Lower lobe of right lung (tissue), 2 donors: ENCODE results near the gene USP24. TPM values are rescaled to one million over a fixed set of nuclear protein-coding genes. Genes with fewer than 3 reads are reported as not detected.

ENCODE experiments used
- ATAC-seq, 2 donors: fragments of 200-7000 bp; cut with Tn5 transposase; one replicate each; pipeline ENCODE4 v1.9.1; 2020 to 2022; ENCODE audit warnings: mild to moderate bottlenecking in 2 of 2, moderate library complexity in 2 of 2
- DNase-seq: peaks from one replicate; pipeline ENCODE4 v3.0.0-alpha.2; 2020
- H3K27ac ChIP-seq: fragments of 200-600 bp; one replicate; pipeline ENCODE4 v1.8.0; 2022
- H3K27me3 ChIP-seq: fragments of 200-600 bp; one replicate; pipeline ENCODE4 v1.8.0; 2022; ENCODE audit warnings: low read depth
- H3K36me3 ChIP-seq: fragments of 200-600 bp; one replicate; pipeline ENCODE4 v1.8.0; 2022; ENCODE audit warnings: mild to moderate bottlenecking
- H3K4me1 ChIP-seq: fragments of 200-600 bp; one replicate; pipeline ENCODE4 v1.8.0; 2022
- H3K4me3 ChIP-seq: fragments of 200-600 bp; one replicate; pipeline ENCODE4 v1.8.0; 2022; ENCODE audit warnings: mild to moderate bottlenecking
- H3K9me3 ChIP-seq: fragments of 200-600 bp; one replicate; pipeline ENCODE4 v1.8.0; 2022
- CTCF ChIP-seq: fragments of 200-600 bp; IDR thresholded peaks from one replicate; pipeline ENCODE4 v1.8.0; 2022; ENCODE audit warnings: antibody characterized with exemption, mild to moderate bottlenecking
- intact Hi-C: fragments of 100-400 bp; cut with DNase I; formaldehyde crosslinking; loops from one replicate; pipeline ENCODE4 v1.11.0; 2022
- total RNA-seq: library from RNA; stranded (reverse); fragmentation: NEBNext Ultra II Directional; extraction: Animal tissue kit (Norgen Biotek cat#: 25700); gene quantifications from one replicate; pipeline ENCODE4 v1.2.1, GENCODE V29; 2021
- donor health status: DM: no; HTN: yes; CAD: no; lungs with severe emphysema.

USP24 gene
- total RNA-seq, 1 donor from 2014 or later, result 37.6 TPM

GRCh38 chr1:55188909-55189308 is 26.3 kb downstream of the USP24 start:
- no peak for ATAC-seq
- no peak for DNase-seq
- no peak overlapping the region for H3K27ac ChIP-seq
- no peak overlapping the region for H3K4me3 ChIP-seq
- no peak for TF ChIP-seq CTCF
- no peaks in the 10 kb centered on the region for H3K9me3 ChIP-seq
- intact Hi-C loops, result no loop called here
- no peaks in the 10 kb centered on the region for H3K36me3 ChIP-seq
- no peaks in the 10 kb centered on the region for H3K27me3 ChIP-seq
- H3K4me1 ChIP-seq, result peaks cover 6% of the 10 kb centered on the region

DNA sequence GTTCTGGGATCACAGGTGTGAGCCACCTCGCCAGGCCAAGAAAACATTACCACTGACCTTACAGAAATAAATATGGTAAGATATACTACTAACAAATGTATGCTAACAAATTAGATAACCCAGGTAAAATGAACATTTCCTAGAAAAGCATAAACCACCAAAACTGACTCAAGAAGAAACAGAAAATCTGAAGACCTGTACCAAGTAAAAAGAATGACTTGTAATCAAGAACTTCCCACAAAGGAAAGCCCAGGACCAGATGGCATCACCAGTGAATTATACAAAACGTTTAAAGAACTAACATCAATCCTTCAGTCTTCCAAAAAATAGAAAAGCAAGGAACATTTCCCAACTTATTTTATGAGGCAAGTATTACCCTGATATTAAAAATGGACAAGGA is 29.3 kb downstream of the USP24 start:
- Histone ChIP-seq H3K27me3 (no peaks in the 10 kb centered on the region), H3K27ac (no peak overlapping the region), H3K4me3 (no peak overlapping the region), H3K9me3 (no peaks in the 10 kb centered on the region), H3K4me1 (peaks cover 9% of the 10 kb centered on the region), H3K36me3 (no peaks in the 10 kb centered on the region)
- intact Hi-C loops, result no loop called here
- TF ChIP-seq CTCF, result no peak
- no peak for ATAC-seq
- no peak for DNase-seq

DNA sequence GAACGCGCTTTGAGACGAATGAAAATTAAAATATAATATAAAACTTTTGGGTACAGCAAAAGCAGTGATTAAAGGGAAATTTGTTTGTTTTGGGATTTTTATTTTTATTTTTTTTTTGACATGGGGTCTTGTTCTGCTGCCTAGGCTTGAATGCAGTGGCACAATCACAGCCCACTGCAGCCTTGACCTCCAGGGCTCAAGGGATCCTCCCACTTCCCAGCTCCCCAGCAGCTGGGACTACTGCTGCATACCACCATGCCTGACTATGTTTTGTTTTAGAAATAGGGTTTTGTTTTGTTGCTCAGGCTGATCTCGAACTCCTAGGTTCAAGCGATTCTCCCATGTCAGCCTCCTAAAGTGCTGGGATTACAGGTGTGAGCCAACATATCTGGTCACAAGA is 30.3 kb downstream of the USP24 start:
- intact Hi-C loops, result no loop called here
- no peak overlapping the region for H3K27ac ChIP-seq
- TF ChIP-seq CTCF, result no peak
- peaks cover 9% of the 10 kb centered on the region for H3K4me1 ChIP-seq
- H3K9me3 ChIP-seq, result no peaks in the 10 kb centered on the region
- no peaks in the 10 kb centered on the region for H3K27me3 ChIP-seq
- DNase-seq (no peak), ATAC-seq (no peak)
- H3K36me3 ChIP-seq, result no peaks in the 10 kb centered on the region
- no peak overlapping the region for H3K4me3 ChIP-seq

- intact Hi-C loops, result no loop called here
- ATAC-seq, result no peak
- H3K27me3 ChIP-seq, result no peaks in the 10 kb centered on the region
- peaks cover 9% of the 10 kb centered on the region for H3K4me1 ChIP-seq
- H3K27ac ChIP-seq, result no peak overlapping the region
- no peaks in the 10 kb centered on the region for H3K36me3 ChIP-seq
- no peaks in the 10 kb centered on the region for H3K9me3 ChIP-seq
- TF ChIP-seq CTCF, result no peak
- H3K4me3 ChIP-seq, result no peak overlapping the region
- DNase-seq, result no peak
Observed at GRCh38 chr1:55181666-55182065, 33.5 kb downstream of the USP24 start.

DNA sequence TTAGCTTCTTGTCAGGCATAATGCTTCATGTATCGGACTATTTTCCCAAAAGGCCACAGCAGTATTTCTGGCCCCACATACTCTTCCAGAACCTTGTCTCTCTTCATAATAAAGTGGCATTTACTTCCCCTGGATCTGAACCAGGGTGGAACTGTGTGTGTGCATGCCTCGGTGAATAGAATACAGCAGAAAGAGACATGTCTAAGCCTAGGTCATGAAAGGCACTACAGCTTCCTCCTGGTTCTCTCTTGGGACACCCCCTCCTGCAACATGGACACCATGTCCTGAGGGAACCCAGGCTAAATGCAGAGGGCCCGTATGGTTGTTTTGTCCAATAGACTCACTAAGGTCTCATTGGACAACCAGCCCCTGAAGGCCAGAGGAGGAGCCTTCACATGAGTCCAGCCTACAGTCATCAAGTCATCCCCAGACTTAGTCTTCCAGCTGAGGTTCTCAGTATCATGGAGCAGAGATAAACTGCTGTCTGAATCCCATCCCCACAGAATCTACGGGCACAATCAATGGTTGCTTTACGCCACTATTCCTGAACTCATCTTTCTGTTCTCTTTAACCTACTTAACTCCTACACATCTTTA is 35.0 kb downstream of the USP24 start:
- no peak for ATAC-seq
- Histone ChIP-seq H3K4me1 (peaks cover 9% of the 10 kb centered on the region), H3K4me3 (no peak overlapping the region), H3K9me3 (no peaks in the 10 kb centered on the region), H3K36me3 (peaks cover 3% of the 10 kb centered on the region), H3K27me3 (no peaks in the 10 kb centered on the region), H3K27ac (no peak overlapping the region)
- intact Hi-C loops, result no loop called here
- no peak for DNase-seq
- no peak for TF ChIP-seq CTCF
